Measurements from ENCODE around the gene ORC5.
A peak's percentile ranks its signal among the peaks of the same experiment; 100 is the strongest.

Gene ORC5

GRCh38 chr7:104207731-104208420, at the start of gene ORC5:
TSS of gene ORC5 (minus strand) at chr7:104208013. CDS start at chr7:104207904, 109 bp downstream.
- TF ChIP-seq EZH2phosphoT487 (IDR thresholded peaks at IDR 0.05; ENCODE audit: borderline replicate concordance) (no peak), CTCF (conservative IDR thresholded peaks at IDR 0.05; ENCODE audit: low read length) (no peak)
- H3K27me3 ChIP-seq (ENCODE audit: insufficient read depth, low read length, poor library complexity, severe bottlenecking), result no peaks in the 10 kb centered on the region
- H3K79me2 ChIP-seq (ENCODE audit: insufficient read depth, low read length), result peaks cover 39% of the 10 kb centered on the region
- peaks cover 7% of the 10 kb centered on the region for H4K20me1 ChIP-seq (ENCODE audit: insufficient read depth, low read length, poor library complexity, severe bottlenecking)
- peak within 1 kb of the TSS; percentile 99 for H3K4me3 ChIP-seq (ENCODE audit: low read length, poor library complexity, severe bottlenecking)
- H3F3A ChIP-seq (ENCODE audit: low read depth), result no peaks in the 10 kb centered on the region
- no peaks in the 10 kb centered on the region for H3K9me3 ChIP-seq (ENCODE audit: insufficient read depth, low read depth, low read length)
- H3K9me2 ChIP-seq (replicated peaks; ENCODE audit: low read depth, low read length), result no peaks in the 10 kb centered on the region
- H3K9ac ChIP-seq (ENCODE audit: low read depth, low read length, poor library complexity, severe bottlenecking), result peak within 1 kb of the TSS; percentile 97
- peak within 1 kb of the TSS; percentile 97 for H2AFZ ChIP-seq (ENCODE audit: low read length)
- H3K4me1 ChIP-seq (ENCODE audit: insufficient read depth, low read length, poor library complexity, severe bottlenecking), result peaks cover 36% of the 10 kb centered on the region
- H3K36me3 ChIP-seq (ENCODE audit: insufficient read depth, low read length), result peaks cover 5% of the 10 kb centered on the region; the same call in 1 of the 2 replicates
- peak within 1 kb of the TSS; percentile 98 for H3K4me2 ChIP-seq (ENCODE audit: low read depth, low read length, poor library complexity, severe bottlenecking)

GRCh38 chr7:104255616-104256015, 47.8 kb upstream of the ORC5 start:
- H3K4me2 ChIP-seq (ENCODE audit: low read depth, low read length, poor library complexity, severe bottlenecking), result no peak overlapping the region
- no peaks in the 10 kb centered on the region for H3F3A ChIP-seq (ENCODE audit: low read depth)
- no peaks in the 10 kb centered on the region for H4K20me1 ChIP-seq (ENCODE audit: insufficient read depth, low read length, poor library complexity, severe bottlenecking)
- no peaks in the 10 kb centered on the region for H3K79me2 ChIP-seq (ENCODE audit: insufficient read depth, low read length)
- H3K27me3 ChIP-seq (ENCODE audit: insufficient read depth, low read length, poor library complexity, severe bottlenecking), result no peaks in the 10 kb centered on the region
- TF ChIP-seq CTCF (conservative IDR thresholded peaks at IDR 0.05; ENCODE audit: low read length) (no peak), EZH2phosphoT487 (IDR thresholded peaks at IDR 0.05; ENCODE audit: borderline replicate concordance) (no peak)
- no peaks in the 10 kb centered on the region for H3K9me3 ChIP-seq (ENCODE audit: insufficient read depth, low read depth, low read length)
- no peaks in the 10 kb centered on the region for H3K36me3 ChIP-seq (ENCODE audit: insufficient read depth, low read length)
- no peak overlapping the region for H3K9ac ChIP-seq (ENCODE audit: low read depth, low read length, poor library complexity, severe bottlenecking)
- no peaks in the 10 kb centered on the region for H3K4me1 ChIP-seq (ENCODE audit: insufficient read depth, low read length, poor library complexity, severe bottlenecking)
- H2AFZ ChIP-seq (ENCODE audit: low read length), result no peak overlapping the region
- no peaks in the 10 kb centered on the region for H3K9me2 ChIP-seq (replicated peaks; ENCODE audit: low read depth, low read length)
- H3K4me3 ChIP-seq (ENCODE audit: low read length, poor library complexity, severe bottlenecking), result no peak overlapping the region

- no peaks in the 10 kb centered on the region for H3K27me3 ChIP-seq (ENCODE audit: insufficient read depth, low read length, poor library complexity, severe bottlenecking)
- H3K4me3 ChIP-seq (ENCODE audit: low read length, poor library complexity, severe bottlenecking), result no peak overlapping the region
- H3F3A ChIP-seq (ENCODE audit: low read depth), result no peaks in the 10 kb centered on the region
- TF ChIP-seq CTCF (conservative IDR thresholded peaks at IDR 0.05; ENCODE audit: low read length), result no peak
- TF ChIP-seq EZH2phosphoT487 (IDR thresholded peaks at IDR 0.05; ENCODE audit: borderline replicate concordance), result no peak
- no peaks in the 10 kb centered on the region for H3K9me2 ChIP-seq (replicated peaks; ENCODE audit: low read depth, low read length)
- H3K79me2 ChIP-seq (ENCODE audit: insufficient read depth, low read length), result no peaks in the 10 kb centered on the region
- no peaks in the 10 kb centered on the region for H4K20me1 ChIP-seq (ENCODE audit: insufficient read depth, low read length, poor library complexity, severe bottlenecking)
- H3K9ac ChIP-seq (ENCODE audit: low read depth, low read length, poor library complexity, severe bottlenecking), result no peak overlapping the region
- H3K36me3 ChIP-seq (ENCODE audit: insufficient read depth, low read length), result no peaks in the 10 kb centered on the region
- no peak overlapping the region for H3K4me2 ChIP-seq (ENCODE audit: low read depth, low read length, poor library complexity, severe bottlenecking)
- H3K4me1 ChIP-seq (ENCODE audit: insufficient read depth, low read length, poor library complexity, severe bottlenecking), result no peaks in the 10 kb centered on the region
- no peak overlapping the region for H2AFZ ChIP-seq (ENCODE audit: low read length)
- no peaks in the 10 kb centered on the region for H3K9me3 ChIP-seq (ENCODE audit: insufficient read depth, low read depth, low read length)
Observed at GRCh38 chr7:104255194-104255593, 47.4 kb upstream of the ORC5 start.
